SU-DHL-6 (cell line): ENCODE results near the gene INSC.

Source experiments
- H2AFZ ChIP-seq: fragments of 200-600 bp; sonication (generic); 2 replicates; pipeline ENCODE4 v1.6.1; 2014; ENCODE audit warnings: low read depth, mild to moderate bottlenecking, moderate library complexity, mixed read lengths, antibody characterized with exemption, low read length; ENCODE audit not compliant: severe bottlenecking
- H3F3A ChIP-seq: fragments of 200-600 bp; shearing (Covaris generic); 2 replicates; pipeline ENCODE4 v1.6.0; 2016; ENCODE audit warnings: antibody characterized with exemption, mild to moderate bottlenecking; ENCODE audit not compliant: insufficient read depth
- H3K27ac ChIP-seq: fragments of 200-600 bp; sonication (generic); 2 replicates; pipeline ENCODE4 v1.5.1; 2016; ENCODE audit warnings: low read depth, mild to moderate bottlenecking, low read length, moderate library complexity, mixed read lengths
- H3K27me3 ChIP-seq: fragments of 200-600 bp; sonication (generic), shearing (Covaris generic); 2 replicates; pipeline ENCODE4 v1.6.0; 2014; ENCODE audit warnings: mild to moderate bottlenecking, low read length
- H3K36me3 ChIP-seq: fragments of 200-600 bp; sonication (generic); 2 replicates; pipeline ENCODE4 v1.6.1; 2014; ENCODE audit warnings: mild to moderate bottlenecking, low read length, mixed read lengths
- H3K4me2 ChIP-seq: fragments of 300-600, 200-600 bp; shearing (Covaris generic), sonication (generic); 2 replicates; pipeline ENCODE4 v1.6.0; 2014; ENCODE audit warnings: low read length, low read depth, mild to moderate bottlenecking; ENCODE audit not compliant: poor library complexity, severe bottlenecking
- H3K4me3 ChIP-seq: fragments of 200-600 bp; sonication (generic); 2 replicates; pipeline ENCODE4 v1.5.1; 2014; ENCODE audit warnings: antibody characterized with exemption, low read length, mild to moderate bottlenecking, mixed read lengths; ENCODE audit not compliant: insufficient read depth, poor library complexity, severe bottlenecking
- H3K79me2 ChIP-seq: fragments of 200-600 bp; sonication (generic); 2 replicates; pipeline ENCODE4 v1.6.1; 2014; ENCODE audit warnings: mild to moderate bottlenecking, low read length, moderate library complexity; ENCODE audit not compliant: insufficient read depth
- H3K9ac ChIP-seq: fragments of 200-600 bp; sonication (generic); 2 replicates; pipeline ENCODE4 v1.7.0; 2014; ENCODE audit warnings: mild to moderate bottlenecking, low read length
- H3K9me2 ChIP-seq: fragments of 200-600 bp; sonication (generic); replicated peaks from 2 replicates; pipeline ENCODE4 v1.6.1; 2014; ENCODE audit warnings: low read length; ENCODE audit not compliant: insufficient read depth
- H3K9me3 ChIP-seq: fragments of 200-600 bp; sonication (generic); 2 replicates; pipeline ENCODE4 v1.6.1; 2014; ENCODE audit warnings: low read length, mixed read lengths; ENCODE audit not compliant: insufficient read depth
- H4K20me1 ChIP-seq: fragments of 200-600 bp; sonication (generic); 2 replicates; pipeline ENCODE4 v1.6.1; 2014; ENCODE audit warnings: low read depth, mild to moderate bottlenecking, antibody characterized with exemption, low read length, moderate library complexity, mixed read lengths
- CTCF ChIP-seq: fragments of 200-600 bp; sonication (generic); IDR thresholded peaks from one replicate; pipeline ENCODE4 v1.5.1; 2017; ENCODE audit warnings: antibody characterized with exemption, mild to moderate bottlenecking, low read length, moderate library complexity; ENCODE audit not compliant: insufficient read depth, poor library complexity, severe bottlenecking
- EZH2phosphoT487 ChIP-seq: fragments of 200-600 bp; sonication (generic), shearing (Covaris generic); conservative IDR thresholded peaks from 2 replicates; pipeline ENCODE4 v1.6.1; 2018; ENCODE audit warnings: mild to moderate bottlenecking, antibody characterized with exemption, low read length, moderate library complexity, mixed read lengths

INSC gene

GRCh38 chr11:15093432-15093831 lies 21.3 kb upstream of the INSC start:
- no peaks in the 10 kb centered on the region for H3K9me3 ChIP-seq
- H4K20me1 ChIP-seq = no peaks in the 10 kb centered on the region
- no peaks in the 10 kb centered on the region for H3K27me3 ChIP-seq
- H3K9me2 ChIP-seq = no peaks in the 10 kb centered on the region
- H3K4me3 ChIP-seq = no peak overlapping the region
- no peaks in the 10 kb centered on the region for H3K36me3 ChIP-seq
- H2AFZ ChIP-seq = no peak overlapping the region
- H3K9ac ChIP-seq = no peak overlapping the region
- H3F3A ChIP-seq = no peaks in the 10 kb centered on the region
- no peak overlapping the region for H3K27ac ChIP-seq
- H3K4me2 ChIP-seq = no peak overlapping the region
- TF ChIP-seq EZH2phosphoT487 (no peak), CTCF (no peak)
- H3K79me2 ChIP-seq = no peaks in the 10 kb centered on the region

- H3K4me2 ChIP-seq = no peak overlapping the region
- H3K9ac ChIP-seq = no peak overlapping the region
- H3K27me3 ChIP-seq = no peaks in the 10 kb centered on the region
- no peaks in the 10 kb centered on the region for H3F3A ChIP-seq
- H4K20me1 ChIP-seq = no peaks in the 10 kb centered on the region
- no peak overlapping the region for H3K4me3 ChIP-seq
- no peaks in the 10 kb centered on the region for H3K36me3 ChIP-seq
- H3K27ac ChIP-seq = no peak overlapping the region
- H3K9me3 ChIP-seq = no peaks in the 10 kb centered on the region
- no peak overlapping the region for H2AFZ ChIP-seq
- no peaks in the 10 kb centered on the region for H3K9me2 ChIP-seq
- TF ChIP-seq CTCF (no peak), EZH2phosphoT487 (no peak)
- H3K79me2 ChIP-seq = no peaks in the 10 kb centered on the region
Observed at GRCh38 chr11:15095736-15096228, 18.9 kb upstream of the INSC start.

GRCh38 chr11:15097411-15097810 lies 17.3 kb upstream of the INSC start:
- Histone ChIP-seq H3K36me3 (no peaks in the 10 kb centered on the region), H3K4me3 (no peak overlapping the region), H4K20me1 (no peaks in the 10 kb centered on the region), H3F3A (no peaks in the 10 kb centered on the region), H3K9ac (no peak overlapping the region), H3K79me2 (no peaks in the 10 kb centered on the region), H2AFZ (no peak overlapping the region), H3K27ac (no peak overlapping the region), H3K4me2 (no peak overlapping the region), H3K9me2 (no peaks in the 10 kb centered on the region), H3K27me3 (no peaks in the 10 kb centered on the region), H3K9me3 (no peaks in the 10 kb centered on the region)
- TF ChIP-seq EZH2phosphoT487 (no peak), CTCF (no peak)

- no peak for TF ChIP-seq EZH2phosphoT487
- TF ChIP-seq CTCF = no peak
- no peaks in the 10 kb centered on the region for H3K27me3 ChIP-seq
- no peak overlapping the region for H2AFZ ChIP-seq
- no peak overlapping the region for H3K27ac ChIP-seq
- no peak overlapping the region for H3K4me2 ChIP-seq
- H3K79me2 ChIP-seq = no peaks in the 10 kb centered on the region
- no peaks in the 10 kb centered on the region for H3K36me3 ChIP-seq
- no peaks in the 10 kb centered on the region for H3K9me3 ChIP-seq
- no peaks in the 10 kb centered on the region for H3F3A ChIP-seq
- H3K4me3 ChIP-seq = no peak overlapping the region
- no peak overlapping the region for H3K9ac ChIP-seq
- H3K9me2 ChIP-seq = no peaks in the 10 kb centered on the region
- H4K20me1 ChIP-seq = no peaks in the 10 kb centered on the region
Observed at GRCh38 chr11:15099267-15099666, 15.5 kb upstream of the INSC start.
